Peyer's patch (tissue), 4 donors: ENCODE data around the gene CISH. TPM values are rescaled to one million over a fixed set of nuclear protein-coding genes. Genes with fewer than 3 reads are reported as not detected.

ENCODE experiments used
- DNase-seq, 3 donors: peaks; one replicate each; pipeline ENCODE4 v3.0.0-alpha.2; 2017 to 2019
- H3K27ac ChIP-seq, 4 donors: fragments of 200-600 bp; sonication (generic); one replicate each; pipeline ENCODE4 v1.5.1; 2016 to 2019
- H3K27me3 ChIP-seq, 2 donors: fragments of 200-600 bp; sonication (generic); one replicate each; pipeline ENCODE4 v1.5.1; 2019
- H3K36me3 ChIP-seq, 3 donors: fragments of 200-600 bp; sonication (generic); one replicate each; pipeline ENCODE4 v1.5.1; 2016 to 2019
- H3K4me1 ChIP-seq, 4 donors: fragments of 200-600 bp; sonication (generic); one replicate each; pipeline ENCODE4 v1.5.1; 2016 to 2019
- H3K4me3 ChIP-seq, 4 donors: fragments of 200-600 bp; sonication (generic); 1 replicate in 3 of 4; 2 replicates in 1 of 4; pipeline ENCODE4 v1.5.1; 2016 to 2019; ENCODE audit warnings: mild to moderate bottlenecking in 1 of 4
- H3K9me3 ChIP-seq, 4 donors: fragments of 200-600 bp; sonication (generic); one replicate each; pipeline ENCODE4 v1.5.1; 2016 to 2019; ENCODE audit warnings: mild to moderate bottlenecking in 1 of 4
- CTCF ChIP-seq, 6 experiments: fragments of 450-650 bp in 4 of 6; fragments of 200-600 bp in 2 of 6; sonication (generic) in 1 of 6; IDR thresholded peaks; one replicate each; pipeline ENCODE4 v1.5.1; 2017 to 2019; ENCODE audit warnings: antibody characterized with exemption in 6 of 6, mild to moderate bottlenecking in 3 of 6, moderate library complexity in 1 of 6
- POLR2A ChIP-seq, 2 donors: fragments of 450-650 bp; IDR thresholded peaks; one replicate each; pipeline ENCODE4 v1.5.1; 2017; ENCODE audit warnings: antibody characterized with exemption in 2 of 2, mild to moderate bottlenecking in 2 of 2, moderate library complexity in 2 of 2
- total RNA-seq, 4 donors: library from RNA; depleted of rRNA; stranded (reverse); fragments of >200 nt; gene quantifications; one replicate each; pipeline ENCODE4 v1.1.0, GENCODE V29; 2016

Gene CISH
- total RNA-seq, 4 donors from 2014 or later = 9.7 to 13.5 (median 10.9) TPM

GRCh38 chr3:50628601-50629000 lies 17.0 kb upstream of the CISH start:
- Histone ChIP-seq H3K27ac (no peak overlapping the region), H3K4me3 (no peak overlapping the region), H3K27me3 (no peaks in the 10 kb centered on the region), H3K36me3 (no peaks in the 10 kb centered on the region), H3K9me3 (no peaks in the 10 kb centered on the region), H3K4me1 (peaks cover 0 to 15% (median 5%) of the 10 kb centered on the region in 4 donors)
- DNase-seq = no peak
- TF ChIP-seq POLR2A (IDR thresholded peaks at IDR 0.05) = no peak
- TF ChIP-seq CTCF (IDR thresholded peaks at IDR 0.05) = no peak

GRCh38 chr3:50627407-50628051 lies 16.0 kb upstream of the CISH start:
- Histone ChIP-seq H3K36me3 (no peaks in the 10 kb centered on the region), H3K4me1 (peaks cover 0 to 20% (median 8%) of the 10 kb centered on the region in 4 donors), H3K9me3 (no peaks in the 10 kb centered on the region), H3K27me3 (no peaks in the 10 kb centered on the region), H3K4me3 (no peak overlapping the region), H3K27ac (no peak overlapping the region)
- no peak for DNase-seq
- TF ChIP-seq CTCF (IDR thresholded peaks at IDR 0.05) = no peak
- no peak for TF ChIP-seq POLR2A (IDR thresholded peaks at IDR 0.05)

- Histone ChIP-seq H3K27me3 (no peaks in the 10 kb centered on the region), H3K4me3 (no peak overlapping the region), H3K27ac (no peak overlapping the region), H3K36me3 (no peaks in the 10 kb centered on the region), H3K4me1 (peaks cover 0 to 23% (median 8%) of the 10 kb centered on the region in 4 donors), H3K9me3 (no peaks in the 10 kb centered on the region)
- TF ChIP-seq POLR2A (IDR thresholded peaks at IDR 0.05) = no peak
- no peak for TF ChIP-seq CTCF (IDR thresholded peaks at IDR 0.05)
- no peak for DNase-seq
Observed at GRCh38 chr3:50626401-50626800, 14.8 kb upstream of the CISH start.

- no peaks in the 10 kb centered on the region for H3K27me3 ChIP-seq
- no peak overlapping the region for H3K27ac ChIP-seq
- H3K36me3 ChIP-seq = no peaks in the 10 kb centered on the region
- no peak for DNase-seq
- TF ChIP-seq POLR2A (IDR thresholded peaks at IDR 0.05) (no peak), CTCF (IDR thresholded peaks at IDR 0.05) (no peak)
- peaks cover 0 to 23% (median 7%) of the 10 kb centered on the region in 4 donors for H3K4me1 ChIP-seq
- H3K9me3 ChIP-seq = no peaks in the 10 kb centered on the region
- H3K4me3 ChIP-seq = no peak overlapping the region
Observed at GRCh38 chr3:50625231-50626182, 13.9 kb upstream of the CISH start.

- Histone ChIP-seq H3K27me3 (no peaks in the 10 kb centered on the region), H3K4me1 (peaks cover 0 to 27% (median 10%) of the 10 kb centered on the region in 4 donors), H3K27ac (no peak overlapping the region), H3K9me3 (no peaks in the 10 kb centered on the region), H3K4me3 (no peak overlapping the region), H3K36me3 (no peaks in the 10 kb centered on the region)
- TF ChIP-seq CTCF (IDR thresholded peaks at IDR 0.05) = no peak
- TF ChIP-seq POLR2A (IDR thresholded peaks at IDR 0.05) = no peak
- DNase-seq = no peak
Observed at GRCh38 chr3:50624634-50625033, 13.1 kb upstream of the CISH start.
